Measurements from ENCODE around the gene ESF1.
"Not testable (repeated sequence)": the region's sequence is repeated elsewhere in the genome, so short reads cannot be mapped to it uniquely, and the experiment has no call there.

The ESF1 gene

DNA sequence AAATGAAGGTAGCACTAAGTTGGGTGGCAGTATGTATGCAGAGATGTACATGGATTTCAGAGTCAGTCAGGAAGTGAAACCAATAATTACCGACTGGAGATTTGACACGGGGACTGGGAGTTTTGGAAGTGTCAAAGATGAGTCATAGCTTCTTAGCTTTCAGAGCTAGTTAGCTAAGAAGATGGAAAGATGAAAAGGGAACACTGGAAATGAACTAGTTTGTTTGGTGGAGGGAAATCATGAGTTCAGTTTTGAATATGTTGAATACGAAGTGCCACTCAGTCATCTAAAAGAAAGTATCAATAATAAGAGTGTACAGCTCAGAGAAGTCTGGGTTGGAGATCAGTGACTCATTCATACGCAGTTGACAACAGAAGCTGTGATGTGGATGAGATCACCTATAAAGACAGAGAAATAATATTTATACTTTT lies 7.5 kb downstream of the ESF1 start:
- ATAC-seq (replicated peaks), result peak; percentile 27
- peaks cover 31% of the 10 kb centered on the region for H3K36me3 Mint-ChIP-seq (ENCODE audit: insufficient read depth)
- no peak for DNase-seq
- peaks cover 8 to 20% of the 10 kb centered on the region in 2 donors for H3K4me1 Mint-ChIP-seq (ENCODE audit: low read depth in 2 of 2)
- H3K4me3 Mint-ChIP-seq, result no peak overlapping the region
- H3K27me3 Mint-ChIP-seq, result no peaks in the 10 kb centered on the region
- no peaks in the 10 kb centered on the region for H3K9me3 Mint-ChIP-seq
- H3K27ac Mint-ChIP-seq, result peak overlapping the region; percentile 11 to 50

DNA sequence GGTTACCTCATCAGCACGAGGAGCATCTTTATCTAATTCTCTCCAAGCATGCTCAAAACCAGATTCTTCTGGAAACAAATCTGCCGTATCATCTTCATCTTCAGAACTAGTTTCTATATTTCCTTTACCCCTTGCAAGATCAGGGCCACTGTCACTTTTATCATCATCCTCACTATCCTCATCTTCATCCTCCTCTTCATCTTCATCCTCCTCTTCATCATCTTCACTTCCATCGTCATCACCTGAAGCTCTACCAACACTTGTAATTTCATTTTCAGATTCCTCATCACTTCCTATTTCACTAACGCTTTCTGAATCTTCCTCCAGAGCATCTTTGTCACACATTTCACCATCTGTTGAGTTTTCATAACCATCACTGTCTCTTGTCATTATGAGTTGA lies 8.9 kb downstream of the ESF1 start:
- DNase-seq (no peak), ATAC-seq (replicated peaks) (no peak)
- no peaks in the 10 kb centered on the region for H3K27me3 Mint-ChIP-seq
- H3K9me3 Mint-ChIP-seq, result no peaks in the 10 kb centered on the region
- peaks cover 6 to 19% of the 10 kb centered on the region in 2 donors for H3K4me1 Mint-ChIP-seq (ENCODE audit: low read depth in 2 of 2)
- peaks cover 34% of the 10 kb centered on the region for H3K36me3 Mint-ChIP-seq (ENCODE audit: insufficient read depth)
- H3K4me3 Mint-ChIP-seq, result no peak overlapping the region
- peak overlapping the region in 1 of 2 donors; percentile 4 for H3K27ac Mint-ChIP-seq

DNA sequence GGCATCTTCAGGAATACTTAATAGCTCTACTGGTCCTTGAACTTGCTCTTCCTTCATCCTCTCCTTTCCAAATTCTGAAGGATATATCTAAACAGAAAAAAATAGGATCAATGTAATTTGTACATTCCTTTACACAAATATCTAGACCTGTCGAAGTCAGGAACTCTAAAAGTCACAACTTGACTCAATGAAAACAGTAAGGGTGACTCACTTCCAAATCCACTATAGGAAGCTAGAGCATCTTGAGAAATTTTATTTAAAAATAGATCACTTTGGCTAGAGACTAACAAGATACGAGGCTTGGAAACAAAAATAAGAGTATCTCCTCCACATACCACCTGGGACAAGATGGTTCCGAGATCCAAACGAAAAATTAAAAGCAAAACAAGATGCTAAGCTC lies 12.2 kb downstream of the ESF1 start:
- no peak overlapping the region for H3K4me3 Mint-ChIP-seq
- H3K4me1 Mint-ChIP-seq (ENCODE audit: low read depth in 2 of 2), result peaks cover 4 to 12% of the 10 kb centered on the region in 2 donors
- ATAC-seq (replicated peaks) (no peak), DNase-seq (no peak)
- no peak overlapping the region for H3K27ac Mint-ChIP-seq
- peaks cover 56% of the 10 kb centered on the region for H3K36me3 Mint-ChIP-seq (ENCODE audit: insufficient read depth)
- no peaks in the 10 kb centered on the region for H3K9me3 Mint-ChIP-seq
- H3K27me3 Mint-ChIP-seq, result no peaks in the 10 kb centered on the region

DNA sequence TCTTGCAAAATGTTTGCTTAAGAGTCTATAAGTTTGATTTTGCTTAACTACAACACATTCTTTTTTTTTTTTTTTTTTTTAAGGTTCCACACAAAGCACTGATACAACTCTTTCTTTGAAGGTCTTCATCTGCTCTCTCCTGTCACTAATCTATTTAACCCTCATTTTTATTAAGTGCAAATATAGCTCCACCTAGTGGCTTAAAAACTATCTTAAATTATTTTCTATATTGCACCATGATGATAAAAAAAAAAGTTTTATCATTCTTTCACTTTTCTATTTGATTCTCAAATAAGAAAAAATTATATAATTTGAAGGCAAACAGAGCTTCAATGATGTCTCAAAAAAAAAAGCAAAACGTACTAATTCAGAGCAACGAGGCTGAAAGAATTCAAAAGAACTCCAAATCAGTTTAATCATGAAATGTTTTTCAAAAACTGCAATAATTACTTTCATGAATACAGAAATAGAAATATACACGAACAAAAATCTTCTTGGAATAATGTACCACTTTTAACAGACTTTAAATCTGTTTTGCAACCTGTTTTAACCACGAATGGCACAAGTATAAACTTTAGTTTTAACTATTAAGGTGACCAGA lies 12.8 kb downstream of the ESF1 start:
- ATAC-seq (replicated peaks) (peak; percentile 35), DNase-seq (no peak)
- H3K27ac Mint-ChIP-seq, result no peak overlapping the region
- peaks cover under 1 to 9% of the 10 kb centered on the region in 2 donors for H3K4me1 Mint-ChIP-seq (ENCODE audit: low read depth in 2 of 2)
- no peak overlapping the region for H3K4me3 Mint-ChIP-seq
- peaks cover 62% of the 10 kb centered on the region for H3K36me3 Mint-ChIP-seq (ENCODE audit: insufficient read depth)
- no peaks in the 10 kb centered on the region for H3K9me3 Mint-ChIP-seq
- H3K27me3 Mint-ChIP-seq, result no peaks in the 10 kb centered on the region

DNA sequence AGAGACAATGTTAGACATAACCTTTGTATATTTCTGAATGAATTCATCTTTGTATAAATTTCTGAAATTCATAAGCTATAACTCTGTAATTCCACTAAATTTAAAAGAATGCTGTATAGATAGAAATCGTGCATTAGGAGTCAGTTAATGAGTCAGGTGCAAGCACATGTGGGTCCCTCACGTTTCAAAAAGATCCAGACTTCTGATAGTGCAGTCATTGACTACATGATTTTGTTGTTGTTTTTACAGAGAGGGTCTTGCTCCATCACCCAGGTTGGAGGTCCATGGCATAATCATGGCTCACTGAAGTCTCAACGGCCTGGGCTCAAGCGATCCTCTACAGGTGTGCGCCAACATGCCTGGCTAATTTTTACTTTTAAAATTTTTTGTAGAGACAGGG lies 14.6 kb downstream of the ESF1 start:
- H3K27ac Mint-ChIP-seq, result no peak overlapping the region
- no peaks in the 10 kb centered on the region for H3K27me3 Mint-ChIP-seq
- no peaks in the 10 kb centered on the region for H3K9me3 Mint-ChIP-seq
- H3K4me1 Mint-ChIP-seq (ENCODE audit: low read depth in 2 of 2), result no peaks in the 10 kb centered on the region
- no peak for DNase-seq
- no peak for ATAC-seq (replicated peaks)
- peaks cover 74% of the 10 kb centered on the region for H3K36me3 Mint-ChIP-seq (ENCODE audit: insufficient read depth)
- no peak overlapping the region for H3K4me3 Mint-ChIP-seq

DNA sequence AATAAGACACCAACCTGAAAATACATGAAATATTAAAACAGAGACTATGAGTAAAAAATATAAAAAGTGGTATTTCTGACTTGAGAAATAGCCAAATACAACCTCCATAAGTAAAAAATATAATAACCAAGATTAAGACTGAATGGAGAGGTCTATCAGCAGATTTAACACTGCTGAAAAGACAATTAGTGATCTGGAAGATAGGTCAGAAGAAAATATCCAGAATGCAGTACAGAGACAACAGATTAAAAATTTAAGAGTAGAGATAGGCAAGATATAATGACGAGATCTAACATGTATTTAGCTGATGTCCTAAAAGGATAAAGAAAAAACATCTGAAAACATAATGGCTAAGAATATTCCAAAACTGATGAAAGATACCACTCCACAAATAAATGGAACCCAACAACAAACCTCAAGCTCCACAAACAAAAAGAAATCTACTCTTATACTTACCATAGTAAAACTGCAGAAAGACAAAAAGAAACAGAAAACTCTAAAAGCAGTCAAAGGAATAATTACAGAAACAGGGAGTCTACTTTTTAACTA lies 18.8 kb downstream of the ESF1 start:
- no peaks in the 10 kb centered on the region for H3K27me3 Mint-ChIP-seq
- H3K4me3 Mint-ChIP-seq, result no peak overlapping the region
- no peaks in the 10 kb centered on the region for H3K4me1 Mint-ChIP-seq (ENCODE audit: low read depth in 2 of 2)
- no peaks in the 10 kb centered on the region for H3K9me3 Mint-ChIP-seq
- DNase-seq (no peak), ATAC-seq (replicated peaks) (no peak)
- H3K27ac Mint-ChIP-seq, result no peak overlapping the region
- H3K36me3 Mint-ChIP-seq (ENCODE audit: insufficient read depth), result peaks cover 61% of the 10 kb centered on the region

DNA sequence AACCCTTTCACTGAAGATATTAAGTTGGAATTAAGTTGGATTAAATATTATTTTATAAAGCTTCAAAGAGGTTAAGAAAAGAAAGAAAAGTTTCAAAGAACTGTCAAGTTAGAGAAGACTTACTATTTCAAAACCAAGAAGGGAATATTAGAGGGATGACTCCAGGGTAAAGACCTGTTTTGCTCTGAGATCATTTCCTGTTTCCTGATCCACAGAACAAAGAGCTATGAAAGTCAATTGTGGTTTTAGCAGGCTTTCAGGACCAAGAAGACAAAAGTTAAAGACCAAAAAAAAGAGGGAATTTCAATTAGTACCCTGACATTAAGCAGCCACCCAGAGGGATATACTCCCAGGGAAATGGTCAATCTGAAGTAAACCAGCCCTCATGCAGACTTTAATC lies 19.4 kb downstream of the ESF1 start:
- Mint-ChIP-seq H3K4me1 (ENCODE audit: low read depth in 2 of 2) (no peaks in the 10 kb centered on the region), H3K9me3 (no peaks in the 10 kb centered on the region), H3K27ac (no peak overlapping the region), H3K27me3 (no peaks in the 10 kb centered on the region), H3K36me3 (ENCODE audit: insufficient read depth) (peaks cover 60% of the 10 kb centered on the region), H3K4me3 (no peak overlapping the region)
- DNase-seq (no peak), ATAC-seq (replicated peaks) (no peak)

DNA sequence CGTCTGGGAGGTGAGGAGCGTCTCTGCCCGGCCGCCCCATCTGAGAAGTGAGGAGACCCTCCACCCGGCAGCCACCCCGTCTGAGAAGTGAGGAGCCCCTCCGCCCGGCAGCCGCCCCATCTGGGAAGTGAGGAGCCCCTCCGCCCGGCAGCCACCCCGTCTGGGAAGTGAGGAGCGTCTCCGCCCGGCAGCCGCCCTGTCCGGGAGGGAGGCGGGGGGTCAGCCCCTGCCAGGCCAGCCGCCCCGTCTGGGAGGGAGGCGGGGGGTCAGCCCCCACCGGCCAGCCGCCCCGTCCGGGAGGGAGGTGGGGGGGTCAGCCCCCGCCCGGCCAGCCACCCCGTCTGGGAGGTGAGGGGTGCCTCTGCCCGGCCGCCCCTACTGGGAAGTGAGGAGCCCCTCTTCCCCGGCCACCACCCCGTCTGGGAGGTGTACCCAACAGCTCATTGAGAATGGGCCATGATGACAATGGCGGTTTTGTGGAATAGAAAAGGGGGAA lies 24.2 kb downstream of the ESF1 start:
- H3K27ac Mint-ChIP-seq; H3K9me3 Mint-ChIP-seq; H3K4me1 Mint-ChIP-seq (ENCODE audit: low read depth in 2 of 2); ATAC-seq (replicated peaks); H3K27me3 Mint-ChIP-seq; DNase-seq; H3K4me3 Mint-ChIP-seq: not testable (repeated sequence)
- H3K36me3 Mint-ChIP-seq (ENCODE audit: insufficient read depth), result peaks cover 30% of the 10 kb centered on the region

DNA sequence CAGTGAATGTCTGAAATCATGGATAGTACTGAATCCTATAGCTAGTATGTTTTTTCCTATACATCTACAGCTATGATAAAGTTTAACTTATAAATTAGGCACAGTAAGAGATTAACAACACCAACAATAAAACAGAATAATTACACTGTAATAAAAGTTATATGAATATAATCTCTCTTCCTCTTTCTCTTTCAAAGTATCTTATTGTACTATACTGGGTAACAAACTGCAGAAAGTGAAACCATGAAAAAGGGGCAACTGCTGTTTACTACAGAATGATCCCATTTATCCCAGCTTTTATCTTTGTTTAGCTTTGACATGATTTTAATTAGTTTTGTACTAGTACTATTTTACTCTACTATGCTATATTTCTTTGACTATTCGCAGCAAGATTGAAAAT lies 25.8 kb downstream of the ESF1 start:
- Mint-ChIP-seq H3K4me1 (ENCODE audit: low read depth in 2 of 2) (no peaks in the 10 kb centered on the region), H3K36me3 (ENCODE audit: insufficient read depth) (peaks cover 19% of the 10 kb centered on the region), H3K27me3 (no peaks in the 10 kb centered on the region), H3K4me3 (no peak overlapping the region), H3K27ac (no peak overlapping the region), H3K9me3 (no peaks in the 10 kb centered on the region)
- no peak for DNase-seq
- ATAC-seq (replicated peaks), result no peak

DNA sequence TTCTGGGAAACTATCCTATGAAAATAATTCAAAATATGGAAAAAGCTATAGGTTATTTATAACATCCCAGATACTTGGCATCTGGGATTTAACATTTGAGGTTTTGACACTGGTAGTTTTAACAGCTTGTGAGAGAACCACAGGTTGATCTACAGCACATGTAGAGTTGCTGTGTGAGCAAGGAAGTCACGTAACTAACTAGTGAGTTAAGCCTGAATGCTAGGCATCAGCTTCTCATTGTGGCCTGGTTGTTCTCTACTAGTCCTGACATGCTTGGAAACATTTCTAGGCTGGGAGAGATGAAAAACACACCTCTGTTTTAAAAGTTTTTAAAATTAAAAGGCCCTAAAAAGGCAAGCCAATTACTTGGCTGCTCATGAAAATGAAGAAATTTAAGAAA lies 28.2 kb downstream of the ESF1 start:
- no peak for ATAC-seq (replicated peaks)
- peaks cover 13% of the 10 kb centered on the region for H3K36me3 Mint-ChIP-seq (ENCODE audit: insufficient read depth)
- DNase-seq, result no peak
- H3K4me1 Mint-ChIP-seq (ENCODE audit: low read depth in 2 of 2), result no peaks in the 10 kb centered on the region
- H3K27me3 Mint-ChIP-seq, result no peaks in the 10 kb centered on the region
- no peaks in the 10 kb centered on the region for H3K9me3 Mint-ChIP-seq
- no peak overlapping the region for H3K4me3 Mint-ChIP-seq
- H3K27ac Mint-ChIP-seq, result no peak overlapping the region

DNA sequence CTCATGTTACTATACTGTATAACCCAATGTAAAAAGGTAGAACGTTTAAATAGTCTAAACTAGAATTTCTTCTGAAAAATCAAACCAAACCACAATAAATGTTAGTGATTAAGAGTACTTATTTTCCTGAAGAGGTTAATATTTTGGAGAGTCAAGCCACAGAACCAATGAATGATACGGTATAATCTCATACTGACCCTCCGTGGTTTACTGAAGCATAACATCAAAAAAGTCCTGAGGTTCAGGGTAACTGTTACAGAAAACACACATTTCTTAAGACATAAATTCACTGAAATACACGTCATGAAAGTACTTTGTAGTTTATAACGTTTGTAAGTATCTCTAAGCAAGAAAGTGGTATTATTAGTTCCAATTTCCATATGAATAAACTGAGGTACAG lies 28.9 kb downstream of the ESF1 start:
- H3K27me3 Mint-ChIP-seq, result no peaks in the 10 kb centered on the region
- H3K9me3 Mint-ChIP-seq, result no peaks in the 10 kb centered on the region
- H3K27ac Mint-ChIP-seq, result no peak overlapping the region
- H3K36me3 Mint-ChIP-seq (ENCODE audit: insufficient read depth), result peaks cover 13% of the 10 kb centered on the region
- DNase-seq, result no peak
- ATAC-seq (replicated peaks), result no peak
- H3K4me3 Mint-ChIP-seq, result no peak overlapping the region
- H3K4me1 Mint-ChIP-seq (ENCODE audit: low read depth in 2 of 2), result no peaks in the 10 kb centered on the region

DNA sequence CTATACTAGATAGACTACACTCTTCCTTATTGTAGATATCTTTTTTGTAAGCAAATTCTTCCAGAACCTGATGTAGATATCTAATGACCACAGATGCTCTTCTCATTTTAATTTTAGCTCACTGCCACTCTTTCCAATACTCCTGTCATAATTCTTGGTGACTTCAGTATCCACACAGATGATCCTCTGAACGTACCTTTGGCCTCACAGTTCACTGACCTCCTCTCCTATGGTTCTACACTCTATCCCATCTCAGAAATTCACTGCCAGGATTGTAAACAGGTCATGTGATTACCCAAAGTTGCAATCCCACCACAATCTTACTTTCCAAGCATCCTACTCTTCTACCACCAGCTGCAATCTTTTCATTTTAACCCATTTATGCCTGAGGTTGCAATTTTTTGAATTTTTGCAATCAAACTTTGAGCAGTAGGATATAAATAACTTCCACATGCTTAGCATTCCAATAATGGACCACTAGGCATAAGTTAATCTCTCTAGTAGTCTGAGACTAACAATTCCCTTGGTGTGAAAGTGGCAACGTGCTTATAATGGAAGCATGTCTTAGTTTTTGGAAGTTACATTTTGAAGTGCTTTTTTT lies 31.2 kb downstream of the ESF1 start:
- DNase-seq (no peak), ATAC-seq (replicated peaks) (no peak)
- H3K4me3 Mint-ChIP-seq, result no peak overlapping the region
- peaks cover 8% of the 10 kb centered on the region for H3K36me3 Mint-ChIP-seq (ENCODE audit: insufficient read depth)
- no peak overlapping the region for H3K27ac Mint-ChIP-seq
- H3K27me3 Mint-ChIP-seq, result no peaks in the 10 kb centered on the region
- H3K4me1 Mint-ChIP-seq (ENCODE audit: low read depth in 2 of 2), result no peaks in the 10 kb centered on the region
- H3K9me3 Mint-ChIP-seq, result no peaks in the 10 kb centered on the region

DNA sequence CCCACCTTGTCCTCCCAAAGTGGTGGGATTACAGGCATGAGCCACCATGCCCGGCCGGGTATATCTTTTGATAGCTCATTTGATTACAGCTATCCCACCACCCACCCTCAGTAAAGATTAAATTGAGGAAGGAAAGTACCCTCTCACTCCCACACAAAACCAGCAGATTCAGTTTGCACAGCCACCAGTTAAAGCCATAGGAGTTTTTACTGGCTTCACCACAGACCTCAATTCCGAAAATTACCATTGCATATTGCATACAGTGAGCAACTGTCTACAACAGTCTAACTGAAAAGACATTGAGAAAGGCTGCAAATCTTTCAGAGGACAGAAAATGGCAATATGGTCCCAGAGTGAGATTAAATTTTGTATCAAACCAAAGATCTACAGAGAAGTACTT lies 34.9 kb downstream of the ESF1 start:
- no peak for ATAC-seq (replicated peaks)
- no peaks in the 10 kb centered on the region for H3K9me3 Mint-ChIP-seq
- no peaks in the 10 kb centered on the region for H3K27me3 Mint-ChIP-seq
- no peaks in the 10 kb centered on the region for H3K4me1 Mint-ChIP-seq (ENCODE audit: low read depth in 2 of 2)
- DNase-seq, result no peak
- H3K4me3 Mint-ChIP-seq, result no peak overlapping the region
- no peak overlapping the region for H3K27ac Mint-ChIP-seq
- peaks cover 6% of the 10 kb centered on the region for H3K36me3 Mint-ChIP-seq (ENCODE audit: insufficient read depth)

DNA sequence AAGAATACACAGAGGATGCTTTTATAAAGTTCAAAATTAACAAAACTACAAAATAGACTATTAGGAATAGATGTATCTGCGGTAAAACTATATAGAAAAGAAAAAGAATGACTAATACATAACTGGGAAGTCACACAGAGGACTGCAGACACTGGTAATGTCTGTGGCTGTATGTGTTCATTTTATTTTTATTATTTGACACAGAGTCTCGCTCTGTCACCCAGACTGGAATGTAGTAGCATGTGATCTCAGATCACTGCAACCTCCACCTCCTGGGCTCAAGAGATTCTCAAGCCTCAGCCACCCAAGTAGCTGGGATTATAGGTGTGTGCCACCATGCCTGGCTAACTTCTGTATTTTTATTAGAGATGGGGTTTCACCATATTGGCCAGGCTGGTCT lies 38.9 kb downstream of the ESF1 start:
- Mint-ChIP-seq H3K4me3 (no peak overlapping the region), H3K9me3 (peaks cover 3 to 6% of the 10 kb centered on the region in 2 donors), H3K27me3 (no peaks in the 10 kb centered on the region), H3K4me1 (ENCODE audit: low read depth in 2 of 2) (peaks cover 0 to 1% of the 10 kb centered on the region in 2 donors), H3K27ac (peak overlapping the region in 1 of 2 donors; percentile 44), H3K36me3 (ENCODE audit: insufficient read depth) (peaks cover 6% of the 10 kb centered on the region)
- DNase-seq (no peak), ATAC-seq (replicated peaks) (no peak)
